ENCODE data around the gene ASTE1.
"Not testable (repeated sequence)": the region's sequence is repeated elsewhere in the genome, so short reads cannot be mapped to it uniquely, and the experiment has no call there.

The ASTE1 gene, protein sequence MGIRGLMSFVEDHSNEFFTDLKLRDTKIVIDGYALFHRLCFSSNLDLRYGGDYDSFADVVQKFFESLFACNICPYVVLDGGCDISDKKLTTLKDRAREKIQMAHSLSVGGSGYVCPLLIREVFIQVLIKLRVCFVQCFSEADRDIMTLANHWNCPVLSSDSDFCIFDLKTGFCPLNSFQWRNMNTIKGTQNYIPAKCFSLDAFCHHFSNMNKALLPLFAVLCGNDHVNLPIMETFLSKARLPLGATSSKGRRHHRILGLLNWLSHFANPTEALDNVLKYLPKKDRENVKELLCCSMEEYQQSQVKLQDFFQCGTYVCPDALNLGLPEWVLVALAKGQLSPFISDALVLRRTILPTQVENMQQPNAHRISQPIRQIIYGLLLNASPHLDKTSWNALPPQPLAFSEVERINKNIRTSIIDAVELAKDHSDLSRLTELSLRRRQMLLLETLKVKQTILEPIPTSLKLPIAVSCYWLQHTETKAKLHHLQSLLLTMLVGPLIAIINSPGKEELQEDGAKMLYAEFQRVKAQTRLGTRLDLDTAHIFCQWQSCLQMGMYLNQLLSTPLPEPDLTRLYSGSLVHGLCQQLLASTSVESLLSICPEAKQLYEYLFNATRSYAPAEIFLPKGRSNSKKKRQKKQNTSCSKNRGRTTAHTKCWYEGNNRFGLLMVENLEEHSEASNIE

GRCh38 chr3:131026321-131027151 is at the start of gene ASTE1, which contains the start of gene NEK11:
ASTE1 (minus strand) TSS chr3:131026825; CDS start chr3:131025306, 1,519 bp downstream.
NEK11 (plus strand) TSS chr3:131026877; CDS start chr3:131029709, 2,832 bp downstream.
- DNase-seq, result peak; percentile 83

- no peak for DNase-seq
Observed at GRCh38 chr3:131075632-131076328, 49.2 kb upstream of the ASTE1 start.

DNA sequence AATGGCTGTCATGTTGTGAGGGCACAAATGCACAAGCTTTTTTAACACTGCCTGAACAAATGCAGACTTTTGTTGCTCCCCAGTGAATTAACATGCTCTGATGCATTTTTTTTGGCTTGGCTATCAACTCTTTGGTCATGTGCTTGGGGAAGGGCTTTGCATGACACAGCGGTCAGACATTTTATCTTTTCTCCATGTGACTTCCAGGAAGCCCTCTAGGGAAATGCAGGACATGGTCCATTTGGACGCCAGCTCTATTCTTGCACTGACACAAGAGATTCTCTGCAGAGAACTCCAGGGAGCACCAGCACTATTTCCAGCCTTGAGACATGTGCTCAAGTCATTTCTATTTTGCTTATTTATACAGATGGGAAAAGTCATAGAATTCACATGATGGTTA is 46.2 kb upstream of the ASTE1 start:
- peak; percentile 10 for DNase-seq

- peak; percentile 39 for DNase-seq
Observed at GRCh38 chr3:131072099-131072559, 45.5 kb upstream of the ASTE1 start.

GRCh38 chr3:131067983-131068382 is 41.4 kb upstream of the ASTE1 start:
- DNase-seq, result no peak

GRCh38 chr3:131053043-131053859 is 26.6 kb upstream of the ASTE1 start:
- peak; percentile 13 for DNase-seq

- DNase-seq, result no peak
Observed at GRCh38 chr3:131050001-131050400, 23.4 kb upstream of the ASTE1 start.

GRCh38 chr3:131048030-131048429 is 21.4 kb upstream of the ASTE1 start:
- DNase-seq, result no peak

GRCh38 chr3:131047582-131047981 is 21.0 kb upstream of the ASTE1 start:
- DNase-seq, result no peak

- DNase-seq, result not testable (repeated sequence)
Observed at GRCh38 chr3:131042271-131042985, 15.8 kb upstream of the ASTE1 start.

DNA sequence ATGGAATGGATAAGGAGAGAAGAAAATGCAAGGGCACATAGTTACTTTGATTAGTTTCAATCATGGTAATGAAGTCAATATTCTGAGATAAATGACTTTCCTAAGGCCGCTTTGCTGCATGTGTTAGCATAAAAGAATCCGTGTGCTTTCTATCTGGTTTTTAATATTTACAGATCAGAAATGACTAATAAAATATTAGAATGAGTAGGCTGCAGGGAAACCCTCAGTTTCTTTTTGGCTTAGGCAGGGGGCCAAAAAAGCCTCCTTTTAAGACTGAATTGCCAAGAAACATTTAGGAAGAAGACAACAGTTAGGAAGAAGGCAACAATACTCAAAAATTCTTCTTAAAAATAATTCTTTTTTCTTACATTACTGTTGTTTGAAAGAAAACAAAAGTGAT is 11.7 kb upstream of the ASTE1 start:
- DNase-seq, result no peak

DNA sequence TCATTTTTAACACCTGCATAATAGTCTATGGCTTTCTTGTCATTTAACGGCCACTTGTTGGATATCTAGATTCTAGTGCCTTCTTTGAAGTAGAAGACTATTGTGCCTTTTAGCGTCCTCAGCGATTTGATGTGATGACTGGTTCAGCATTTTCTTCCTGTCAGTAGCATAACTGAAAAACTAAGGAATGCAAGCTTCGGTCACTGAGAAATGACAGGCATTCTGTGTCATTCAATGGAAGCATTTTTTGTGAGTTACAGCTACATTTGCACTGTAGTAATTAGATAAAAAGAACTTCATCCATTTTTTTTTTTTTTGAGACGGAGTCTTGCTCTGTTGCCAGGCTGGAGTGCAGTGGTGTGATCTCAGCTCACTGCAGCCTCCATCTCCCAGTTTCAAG is 10.4 kb upstream of the ASTE1 start:
- DNase-seq, result no peak

GRCh38 chr3:131036200-131036816 is 9.7 kb upstream of the ASTE1 start:
- peak; percentile 77 for DNase-seq

- peak; percentile 38 for DNase-seq
Observed at GRCh38 chr3:131033480-131034080, 7.0 kb upstream of the ASTE1 start.

DNA sequence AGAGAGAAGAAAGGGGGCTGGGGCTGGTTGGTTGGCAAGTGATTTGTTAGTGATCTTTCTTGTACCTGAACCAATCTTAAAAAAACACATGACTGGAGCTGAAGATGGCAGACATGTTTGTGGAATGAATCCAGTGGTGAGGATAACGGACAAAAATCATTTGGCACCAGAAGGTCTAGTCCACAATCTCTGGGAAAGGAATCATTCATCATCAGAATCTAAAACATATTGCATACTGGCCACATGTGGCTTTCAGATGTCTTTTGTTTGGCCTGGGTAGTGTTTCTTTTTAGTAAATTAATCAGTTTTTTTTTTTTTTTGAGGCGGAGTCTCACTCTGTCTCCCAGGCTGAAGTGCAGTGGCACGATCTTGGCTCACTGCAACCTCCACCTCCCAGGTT is 5.0 kb upstream of the ASTE1 start:
- no peak for DNase-seq

DNA sequence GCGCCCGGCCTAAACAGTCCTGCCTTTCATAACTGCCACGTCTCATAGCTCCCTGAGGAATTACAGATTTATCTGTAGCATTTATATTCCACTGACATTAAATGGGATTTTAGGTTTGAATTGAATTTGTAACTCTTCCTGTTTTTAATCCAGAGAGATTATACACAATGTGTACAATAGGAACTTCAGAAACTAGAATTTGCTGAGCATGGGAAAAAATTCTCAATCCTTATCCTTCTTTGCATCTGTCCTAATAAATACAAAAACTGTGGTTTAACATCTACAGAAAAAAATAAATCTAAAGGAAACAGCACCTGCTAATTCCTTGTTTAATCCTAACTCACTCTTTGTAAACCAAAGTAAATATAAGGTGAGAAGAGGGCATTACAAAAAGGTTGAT is 2.2 kb upstream of the ASTE1 start:
- DNase-seq, result no peak

DNA sequence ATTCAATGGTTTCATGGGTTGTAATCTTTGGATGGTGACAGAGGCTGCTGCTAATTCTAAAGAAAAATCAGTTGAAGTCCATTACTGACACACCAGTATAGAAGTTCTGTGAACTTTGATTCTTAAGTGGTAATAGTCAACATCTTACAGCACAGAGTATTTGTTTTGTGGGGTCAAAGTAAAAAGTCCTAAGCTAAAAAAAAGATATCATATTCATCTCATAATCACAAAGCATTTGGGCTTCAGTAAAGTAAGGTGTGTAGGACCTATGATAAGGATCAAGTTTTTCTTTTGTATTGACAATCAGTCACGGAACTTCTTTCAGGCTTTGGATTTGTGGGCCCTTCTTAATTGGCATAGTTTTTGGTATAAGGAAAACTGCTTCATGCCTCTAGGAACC is 1.1 kb downstream of the ASTE1 start:
- DNase-seq, result no peak

DNA sequence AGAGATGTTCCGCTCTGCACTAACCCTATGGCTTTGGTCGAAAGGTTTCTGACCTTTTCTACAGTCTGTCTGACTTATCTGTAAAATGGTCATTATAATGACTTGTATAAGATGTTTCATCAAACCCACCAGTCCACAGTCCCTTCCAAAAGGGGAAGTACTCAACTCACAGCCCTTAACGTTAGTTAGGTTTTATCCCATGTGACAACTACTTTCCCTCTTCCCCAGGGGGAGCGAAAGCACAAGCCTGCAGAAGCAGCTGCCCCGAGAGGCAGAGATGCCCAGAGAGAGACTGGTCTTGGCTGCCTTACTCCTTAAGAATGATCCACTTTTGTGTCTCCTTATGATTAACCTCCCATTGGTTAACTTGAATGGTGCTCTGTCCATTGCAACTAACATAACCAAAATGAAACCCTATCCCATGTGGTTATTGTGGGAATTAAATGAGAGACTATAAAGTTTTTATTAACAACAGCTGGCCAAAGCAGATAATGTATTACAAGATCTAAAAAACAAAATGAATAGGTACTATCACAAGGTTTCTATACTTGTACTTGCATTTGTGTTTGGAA is 6.4 kb downstream of the ASTE1 start:
- DNase-seq, result no peak

DNA sequence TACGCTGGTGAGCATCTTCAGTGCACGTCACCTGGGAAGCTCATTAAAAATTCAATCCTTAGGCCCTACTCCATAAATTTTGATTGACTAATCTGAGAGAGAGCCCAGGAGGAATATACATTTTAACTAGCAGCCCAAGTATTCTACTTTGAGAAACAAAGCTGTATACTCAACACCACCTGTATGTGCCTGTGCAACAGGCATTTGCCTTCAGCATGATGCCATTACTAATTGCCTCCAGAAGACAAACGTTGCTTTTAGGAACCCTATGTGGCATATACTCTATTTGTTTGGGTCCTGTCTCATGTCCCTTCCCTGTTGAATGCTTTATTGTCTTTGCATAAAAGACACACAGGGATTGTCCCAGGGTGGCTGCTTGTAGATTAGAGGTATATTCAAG is 7.7 kb downstream of the ASTE1 start:
- no peak for DNase-seq

DNA sequence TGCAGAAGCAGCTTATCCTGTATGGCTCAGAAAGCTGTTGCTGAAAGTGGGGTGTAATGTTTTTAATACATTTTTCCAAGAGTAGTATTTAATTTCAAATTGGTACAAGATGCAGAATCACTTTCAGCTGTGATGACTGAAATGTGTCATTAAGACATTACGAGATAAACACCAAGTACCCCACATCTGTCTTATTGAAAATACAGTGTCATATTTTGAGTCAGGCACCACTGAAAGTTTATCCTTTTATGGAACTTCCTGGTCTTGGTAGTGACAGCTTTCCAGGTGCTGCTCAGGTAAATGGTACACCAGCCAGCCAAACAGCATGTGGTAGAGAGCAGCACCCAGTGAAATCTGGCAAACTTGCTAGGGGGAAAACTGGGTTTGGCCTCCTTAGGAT is 16.9 kb downstream of the ASTE1 start:
- no peak for DNase-seq

Data from HCEC 1CT (cell line).